SK-N-MC (cell line): ENCODE measurements around the gene SPTAN1.

Experiments used
- EZH2 ChIP-seq: fragments of 200-600 bp; sonication (generic); IDR thresholded peaks from one replicate; pipeline ENCODE4 v1.6.1; 2017; ENCODE audit warnings: antibody characterized with exemption
- FOXP2 ChIP-seq: optimal IDR thresholded peaks from 2 replicates; pipeline ENCODE3; 2011; ENCODE audit warnings: mild to moderate bottlenecking, moderate library complexity; ENCODE audit not compliant: insufficient read depth; ENCODE audit errors: extremely low read length, control extremely low read depth
- POLR2AphosphoS5 ChIP-seq: IDR thresholded peaks from 2 replicates; pipeline ENCODE4 v1.6.1; 2012; ENCODE audit warnings: mild to moderate bottlenecking, low read depth, low read length, borderline replicate concordance

GRCh38 chr9:128677794-128678193 lies 125.4 kb downstream of the SPTAN1 start:
- TF ChIP-seq POLR2AphosphoS5 (no peak), EZH2 (no peak), FOXP2 (no peak)
